Stimulated activated CD4-positive, alpha-beta T cell treated with anti-CD3 and anti-CD28 coated beads, Interleukin-4, amount 100 ng/mL, for 1 hour (primary cell): Measurements from ENCODE around the gene OR10V1.

ENCODE experiments used
- DNase-seq: peaks from one replicate; pipeline ENCODE4 v3.0.0-alpha.2; 2020

The OR10V1 gene

GRCh38 chr11:59667812-59668187, 45.8 kb downstream of the OR10V1 start:
- no peak for DNase-seq

GRCh38 chr11:59666969-59667368, 46.7 kb downstream of the OR10V1 start:
- no peak for DNase-seq
